DMS 273 treated with DMSO at 0.1 percent for 48 hours (cell line): ENCODE measurements around the gene PTPRE.

Experiments
- DNase-seq: peaks from one replicate; lab custom pipeline; 2025; lab: John Stamatoyannopoulos, UW

Gene PTPRE

GRCh38 chr10:127926455-127926854 lies 19.6 kb downstream of the PTPRE start:
- no peak for DNase-seq

GRCh38 chr10:127928021-127928806 lies 21.3 kb downstream of the PTPRE start:
- no peak for DNase-seq

GRCh38 chr10:127932521-127933270 lies 25.8 kb downstream of the PTPRE start:
- no peak for DNase-seq

GRCh38 chr10:127933271-127933670 lies 26.4 kb downstream of the PTPRE start:
- no peak for DNase-seq

- DNase-seq, result no peak
Observed at GRCh38 chr10:127934383-127934782, 27.5 kb downstream of the PTPRE start.

- no peak for DNase-seq
Observed at GRCh38 chr10:127935071-127935561, 28.2 kb downstream of the PTPRE start.

- no peak for DNase-seq
Observed at GRCh38 chr10:127937069-127937468, 30.2 kb downstream of the PTPRE start.

- no peak for DNase-seq
Observed at GRCh38 chr10:127937915-127938463, 31.1 kb downstream of the PTPRE start.

- no peak for DNase-seq
Observed at GRCh38 chr10:127939786-127940330, 33.0 kb downstream of the PTPRE start.

- DNase-seq, result no peak
Observed at GRCh38 chr10:127940866-127941640, 34.1 kb downstream of the PTPRE start.

- no peak for DNase-seq
Observed at GRCh38 chr10:127942811-127943210, 35.9 kb downstream of the PTPRE start.

GRCh38 chr10:127943336-127943910 lies 36.5 kb downstream of the PTPRE start:
- DNase-seq, result no peak

- DNase-seq, result no peak
Observed at GRCh38 chr10:127944256-127944655, 37.4 kb downstream of the PTPRE start.

GRCh38 chr10:127945341-127945758 lies 38.4 kb downstream of the PTPRE start:
- no peak for DNase-seq

GRCh38 chr10:127945948-127946711 lies 39.2 kb downstream of the PTPRE start:
- DNase-seq, result no peak

GRCh38 chr10:127947211-127947610 lies 40.3 kb downstream of the PTPRE start:
- DNase-seq, result no peak

- DNase-seq, result no peak
Observed at GRCh38 chr10:127948791-127949190, 41.9 kb downstream of the PTPRE start.

- no peak for DNase-seq
Observed at GRCh38 chr10:127949831-127950230, 42.9 kb downstream of the PTPRE start.

- DNase-seq, result no peak
Observed at GRCh38 chr10:127951861-127952574, 45.1 kb downstream of the PTPRE start.

GRCh38 chr10:127952575-127952869 lies 45.6 kb downstream of the PTPRE start:
- no peak for DNase-seq
